ENCODE measurements around the gene TOR4A.

Gene TOR4A

GRCh38 chr9:137309368-137310188, 32.1 kb downstream of the TOR4A start:
- no peak for DNase-seq

- DNase-seq: no peak
These were observed 32.9 kb downstream of the TOR4A start for GRCh38 chr9:137310189-137311052.

- DNase-seq: no peak
These were observed 33.9 kb downstream of the TOR4A start for GRCh38 chr9:137311171-137311985.

GRCh38 chr9:137311986-137312851, 34.7 kb downstream of the TOR4A start:
- no peak for DNase-seq

GRCh38 chr9:137312852-137313325, 35.4 kb downstream of the TOR4A start:
- no peak for DNase-seq

- DNase-seq: no peak
These were observed 35.9 kb downstream of the TOR4A start for GRCh38 chr9:137313326-137313936.

- no peak for DNase-seq
These were observed 36.5 kb downstream of the TOR4A start for GRCh38 chr9:137313956-137314560.

GRCh38 chr9:137314561-137315560, 37.3 kb downstream of the TOR4A start:
- DNase-seq: no peak

GRCh38 chr9:137315581-137316011, 38.1 kb downstream of the TOR4A start:
- no peak for DNase-seq

GRCh38 chr9:137316012-137316981, 38.8 kb downstream of the TOR4A start:
- DNase-seq: no peak

- no peak for DNase-seq
These were observed 39.6 kb downstream of the TOR4A start for GRCh38 chr9:137317021-137317717.

- no peak for DNase-seq
These were observed 40.4 kb downstream of the TOR4A start for GRCh38 chr9:137317718-137318511.

GRCh38 chr9:137318602-137319001, 41.1 kb downstream of the TOR4A start:
- DNase-seq: no peak

GRCh38 chr9:137319011-137319738, 41.6 kb downstream of the TOR4A start:
- no peak for DNase-seq

GRCh38 chr9:137319739-137320551, 42.4 kb downstream of the TOR4A start:
- no peak for DNase-seq

Data from stimulated activated naive CD4-positive, alpha-beta T cell treated with Interleukin-2 at 50 U/mL for 16 hours (primary cell).